Mesenchymal stem cell (in vitro differentiated cells and primary cell): Measurements from ENCODE around the gene FBXL20.

Experiments
- DNase-seq: peaks from one replicate; pipeline ENCODE4 v3.0.0-alpha.2; 2013
- H2AFZ ChIP-seq: one replicate; pipeline ENCODE4 v1.6.1; 2013; ENCODE audit warnings: low read depth, mild to moderate bottlenecking, control low read depth, inconsistent platforms, low read length, moderate library complexity
- H2AK5ac ChIP-seq: 2 replicates; pipeline ENCODE4 v1.6.1; 2013; ENCODE audit warnings: low read length, moderate library complexity, mild to moderate bottlenecking, inconsistent platforms; ENCODE audit not compliant: severe bottlenecking
- H2BK120ac ChIP-seq: one replicate; pipeline ENCODE4 v1.6.1; 2013; ENCODE audit warnings: low read depth, mild to moderate bottlenecking, inconsistent platforms, low read length, moderate library complexity
- H2BK12ac ChIP-seq, 2 experiments: one replicate each; pipeline ENCODE4 v1.6.1; 2013; ENCODE audit warnings: inconsistent platforms in 2 of 2, low read length in 2 of 2, mild to moderate bottlenecking in 2 of 2, moderate library complexity in 2 of 2, control low read depth in 1 of 2
- H2BK15ac ChIP-seq: one replicate; pipeline ENCODE4 v1.6.1; 2013; ENCODE audit warnings: mild to moderate bottlenecking, low read depth, inconsistent platforms; ENCODE audit not compliant: poor library complexity, severe bottlenecking
- H2BK5ac ChIP-seq: 2 replicates; pipeline ENCODE4 v1.6.1; 2013; ENCODE audit warnings: low read depth, mild to moderate bottlenecking, low read length, control low read depth, inconsistent platforms; ENCODE audit not compliant: poor library complexity, severe bottlenecking
- H3K14ac ChIP-seq, 2 experiments: one replicate each; pipeline ENCODE4 v1.6.1; 2013; ENCODE audit warnings: inconsistent platforms in 2 of 2, low read length in 2 of 2, control low read depth in 1 of 2, mild to moderate bottlenecking in 1 of 2, moderate library complexity in 1 of 2
- H3K18ac ChIP-seq, 2 experiments: one replicate each; pipeline ENCODE4 v1.6.1; 2013; ENCODE audit warnings: inconsistent platforms in 2 of 2, low read length in 2 of 2, control low read depth in 1 of 2, low read depth in 1 of 2, mild to moderate bottlenecking in 1 of 2
- H3K23ac ChIP-seq, 2 experiments: one replicate each; pipeline ENCODE4 v1.6.1; 2013; ENCODE audit warnings: inconsistent platforms in 2 of 2, low read length in 2 of 2, mild to moderate bottlenecking in 2 of 2, moderate library complexity in 2 of 2, control low read depth in 1 of 2
- H3K27ac ChIP-seq: 2 replicates; pipeline ENCODE4 v1.5.1; 2013; ENCODE audit warnings: mild to moderate bottlenecking, moderate library complexity, low read length, control low read depth, inconsistent platforms; ENCODE audit not compliant: poor library complexity, severe bottlenecking
- H3K27me3 ChIP-seq, 2 experiments: 2 replicates each; pipeline versions ENCODE4 v1.6.1 to v1.7.0; 2013; ENCODE audit warnings: low read length in 2 of 2, mild to moderate bottlenecking in 2 of 2, moderate library complexity in 2 of 2, control low read depth in 1 of 2, inconsistent platforms in 1 of 2; ENCODE audit not compliant: control insufficient read depth in 1 of 2, insufficient read depth in 1 of 2
- H3K36me3 ChIP-seq, 2 experiments: 2 replicates each; pipeline versions ENCODE4 v1.6.1 to v1.7.0; 2013; ENCODE audit warnings: low read length in 2 of 2, control low read depth in 1 of 2, inconsistent platforms in 1 of 2, low read depth in 1 of 2, mild to moderate bottlenecking in 1 of 2; ENCODE audit not compliant: insufficient read depth in 2 of 2, control insufficient read depth in 1 of 2
- H3K4ac ChIP-seq, 2 experiments: one replicate each; pipeline ENCODE4 v1.6.1; 2013; ENCODE audit warnings: inconsistent platforms in 2 of 2, low read length in 2 of 2, mild to moderate bottlenecking in 2 of 2, moderate library complexity in 2 of 2, control low read depth in 1 of 2, low read depth in 1 of 2
- H3K4me1 ChIP-seq: 2 replicates; pipeline ENCODE4 v1.6.1; 2013; ENCODE audit warnings: low read depth, low read length, control low read depth; ENCODE audit not compliant: control insufficient read depth, insufficient read depth
- H3K4me2 ChIP-seq: 2 replicates; pipeline ENCODE4 v1.6.1; 2013; ENCODE audit warnings: low read length, mild to moderate bottlenecking, inconsistent platforms; ENCODE audit not compliant: poor library complexity, severe bottlenecking
- H3K4me3 ChIP-seq, 2 experiments: 2 replicates each; pipeline versions ENCODE4 v1.5.1 to v1.7.0; 2013; ENCODE audit warnings: low read length in 2 of 2, mild to moderate bottlenecking in 2 of 2, control low read depth in 1 of 2, low read depth in 1 of 2; ENCODE audit not compliant: insufficient read depth in 1 of 2
- H3K79me1 ChIP-seq: replicated peaks from 2 replicates; pipeline ENCODE4 v1.6.1; 2013; ENCODE audit warnings: mild to moderate bottlenecking, control low read depth, low read length, inconsistent platforms; ENCODE audit not compliant: poor library complexity, severe bottlenecking
- H3K9ac ChIP-seq: 2 replicates; pipeline ENCODE4 v1.7.0; 2013; ENCODE audit warnings: mild to moderate bottlenecking, low read length, moderate library complexity
- H3K9me3 ChIP-seq: 2 replicates; pipeline ENCODE4 v1.7.0; 2013; ENCODE audit warnings: mild to moderate bottlenecking, low read length; ENCODE audit not compliant: control insufficient read depth
- H4K8ac ChIP-seq: one replicate; pipeline ENCODE4 v1.6.1; 2013; ENCODE audit warnings: inconsistent platforms, mild to moderate bottlenecking, low read length, moderate library complexity
- H4K91ac ChIP-seq: one replicate; pipeline ENCODE4 v1.6.1; 2013; ENCODE audit warnings: mild to moderate bottlenecking, low read length, inconsistent platforms
- WGBS: methylation state at CpG from one replicate; pipeline ENCODE4 v1.1.7; 2013; ENCODE audit warnings: mixed read lengths; 5-methylcytosine and 5-hydroxymethylcytosine counted together

The FBXL20 gene

DNA sequence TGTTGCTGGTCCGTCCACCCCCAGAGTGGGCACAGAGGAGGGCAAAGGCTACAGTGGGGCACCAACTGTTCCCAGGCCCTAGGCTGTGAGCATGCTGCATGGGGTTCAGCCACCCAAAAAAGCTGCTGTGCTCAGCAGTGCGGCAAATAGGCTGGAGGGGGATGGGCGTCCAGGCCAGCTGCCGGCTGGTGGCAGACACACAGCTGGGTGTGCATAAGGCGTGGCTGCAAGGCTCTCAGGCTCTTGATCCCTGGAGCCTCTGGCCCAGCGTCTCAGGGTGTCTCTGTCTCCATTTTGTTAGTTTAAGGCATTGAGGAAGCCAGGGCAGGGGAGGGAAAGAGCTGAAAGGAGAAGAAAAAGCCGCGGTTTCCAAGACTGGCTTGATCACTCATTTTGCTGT is 192.5 kb downstream of the FBXL20 start:
- peaks cover 14 to 18% of the 10 kb centered on the region in 2 experiments for H3K36me3 ChIP-seq
- no peak overlapping the region for H3K4ac ChIP-seq
- H3K18ac ChIP-seq, result no peak overlapping the region
- no peak for DNase-seq
- H3K9ac ChIP-seq, result peak overlapping the region; percentile 74
- no peak overlapping the region for H2BK5ac ChIP-seq
- 54% methylated on average over 8 of the region's 8 CpGs for WGBS
- peak overlapping the region; percentile 14 to 67 for H3K4me3 ChIP-seq
- H4K8ac ChIP-seq, result no peak overlapping the region
- peaks cover 10 to 12% of the 10 kb centered on the region in 2 experiments for H3K27me3 ChIP-seq
- H2BK120ac ChIP-seq, result peak overlapping the region; percentile 23
- no peak overlapping the region for H2AK5ac ChIP-seq
- H3K79me1 ChIP-seq, result no peaks in the 10 kb centered on the region
- no peak overlapping the region for H2AFZ ChIP-seq
- peak overlapping the region; percentile 39 to 64 for H2BK12ac ChIP-seq
- H2BK15ac ChIP-seq, result no peak overlapping the region
- no peak overlapping the region for H3K23ac ChIP-seq
- H3K4me1 ChIP-seq, result peaks cover 31% of the 10 kb centered on the region
- no peaks in the 10 kb centered on the region for H3K9me3 ChIP-seq
- peak overlapping the region; percentile 43 for H3K4me2 ChIP-seq
- no peak overlapping the region for H3K27ac ChIP-seq
- H4K91ac ChIP-seq, result peak overlapping the region; percentile 47
- H3K14ac ChIP-seq, result no peak overlapping the region

- Histone ChIP-seq H3K18ac (no peak overlapping the region), H3K36me3 (peaks cover 22 to 25% of the 10 kb centered on the region in 2 experiments), H3K4me2 (no peak overlapping the region), H2BK12ac (no peak overlapping the region), H3K23ac (no peak overlapping the region), H3K4me1 (peaks cover 28% of the 10 kb centered on the region), H3K27me3 (peaks cover 10 to 12% of the 10 kb centered on the region in 2 experiments), H3K79me1 (no peaks in the 10 kb centered on the region), H3K14ac (no peak overlapping the region), H2BK120ac (no peak overlapping the region), H3K9ac (no peak overlapping the region), H3K27ac (no peak overlapping the region), H2BK5ac (no peak overlapping the region), H2BK15ac (no peak overlapping the region), H3K4ac (no peak overlapping the region), H4K91ac (no peak overlapping the region), H4K8ac (peak overlapping the region; percentile 19), H2AK5ac (no peak overlapping the region), H3K9me3 (no peaks in the 10 kb centered on the region), H2AFZ (no peak overlapping the region), H3K4me3 (no peak overlapping the region)
- no peak for DNase-seq
- WGBS, result 75% methylated on average over 7 of the region's 7 CpGs
These were observed 193.3 kb downstream of the FBXL20 start for GRCh38 chr17:39208136-39208535.

DNA sequence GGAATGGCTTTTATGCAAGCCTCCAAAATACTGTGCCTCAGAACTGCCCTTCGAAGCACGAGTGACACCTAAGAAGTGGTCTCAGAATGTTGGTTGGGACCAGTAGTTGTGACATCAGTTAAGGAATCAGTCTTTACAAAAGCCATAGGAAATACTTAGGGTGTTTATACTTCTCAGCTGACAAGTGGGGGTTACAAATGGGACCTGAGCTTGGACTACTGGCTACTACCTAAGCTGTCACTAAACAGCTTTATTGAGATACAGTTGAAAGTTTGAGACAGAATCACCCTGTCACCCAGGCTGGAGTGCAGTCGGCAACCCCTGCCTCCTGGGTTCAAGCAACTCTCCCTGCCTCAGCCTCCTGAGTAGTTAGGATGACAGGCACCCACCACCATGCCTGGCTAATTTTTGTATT is 196.3 kb downstream of the FBXL20 start:
- Histone ChIP-seq H3K79me1 (no peaks in the 10 kb centered on the region), H2BK120ac (no peak overlapping the region), H2BK5ac (no peak overlapping the region), H3K9ac (no peak overlapping the region), H3K14ac (no peak overlapping the region), H4K91ac (no peak overlapping the region), H3K18ac (no peak overlapping the region), H3K27ac (no peak overlapping the region), H4K8ac (no peak overlapping the region), H3K36me3 (peaks cover 38 to 44% of the 10 kb centered on the region in 2 experiments), H3K23ac (no peak overlapping the region), H3K27me3 (peaks cover 3 to 5% of the 10 kb centered on the region in 2 experiments), H2BK15ac (no peak overlapping the region), H3K4me2 (no peak overlapping the region), H3K9me3 (no peaks in the 10 kb centered on the region), H3K4ac (no peak overlapping the region), H2AK5ac (no peak overlapping the region), H2AFZ (no peak overlapping the region), H3K4me1 (peaks cover 25% of the 10 kb centered on the region), H3K4me3 (no peak overlapping the region), H2BK12ac (no peak overlapping the region)
- no peak for DNase-seq
- WGBS, result 92% methylated on average over 3 of the region's 3 CpGs

- no peak overlapping the region for H4K91ac ChIP-seq
- H3K4me2 ChIP-seq, result no peak overlapping the region
- H3K9me3 ChIP-seq, result no peaks in the 10 kb centered on the region
- H3K4me1 ChIP-seq, result peaks cover 19% of the 10 kb centered on the region
- no peaks in the 10 kb centered on the region for H3K79me1 ChIP-seq
- no peak overlapping the region for H3K14ac ChIP-seq
- no peak overlapping the region for H2BK5ac ChIP-seq
- H3K18ac ChIP-seq, result no peak overlapping the region
- H4K8ac ChIP-seq, result no peak overlapping the region
- peaks cover 0 to 2% of the 10 kb centered on the region in 2 experiments for H3K27me3 ChIP-seq
- H3K23ac ChIP-seq, result no peak overlapping the region
- no peak overlapping the region for H2BK120ac ChIP-seq
- no peak overlapping the region for H3K27ac ChIP-seq
- H3K9ac ChIP-seq, result no peak overlapping the region
- WGBS, result 97% methylated on average over 7 of the region's 8 CpGs
- no peak overlapping the region for H2AK5ac ChIP-seq
- H3K4ac ChIP-seq, result no peak overlapping the region
- H2AFZ ChIP-seq, result no peak overlapping the region
- H3K4me3 ChIP-seq, result no peak overlapping the region
- H2BK12ac ChIP-seq, result no peak overlapping the region
- H2BK15ac ChIP-seq, result no peak overlapping the region
- no peak for DNase-seq
- peaks cover 38 to 44% of the 10 kb centered on the region in 2 experiments for H3K36me3 ChIP-seq
These were observed 197.2 kb downstream of the FBXL20 start for GRCh38 chr17:39204245-39204644.
